ENCODE data around the gene PLAU.
A peak's percentile ranks its signal among the peaks of the same experiment; 100 is the strongest.
"Not testable (repeated sequence)": the region's sequence is repeated elsewhere in the genome, so short reads cannot be mapped to it uniquely, and the experiment has no call there.

PLAU gene

DNA sequence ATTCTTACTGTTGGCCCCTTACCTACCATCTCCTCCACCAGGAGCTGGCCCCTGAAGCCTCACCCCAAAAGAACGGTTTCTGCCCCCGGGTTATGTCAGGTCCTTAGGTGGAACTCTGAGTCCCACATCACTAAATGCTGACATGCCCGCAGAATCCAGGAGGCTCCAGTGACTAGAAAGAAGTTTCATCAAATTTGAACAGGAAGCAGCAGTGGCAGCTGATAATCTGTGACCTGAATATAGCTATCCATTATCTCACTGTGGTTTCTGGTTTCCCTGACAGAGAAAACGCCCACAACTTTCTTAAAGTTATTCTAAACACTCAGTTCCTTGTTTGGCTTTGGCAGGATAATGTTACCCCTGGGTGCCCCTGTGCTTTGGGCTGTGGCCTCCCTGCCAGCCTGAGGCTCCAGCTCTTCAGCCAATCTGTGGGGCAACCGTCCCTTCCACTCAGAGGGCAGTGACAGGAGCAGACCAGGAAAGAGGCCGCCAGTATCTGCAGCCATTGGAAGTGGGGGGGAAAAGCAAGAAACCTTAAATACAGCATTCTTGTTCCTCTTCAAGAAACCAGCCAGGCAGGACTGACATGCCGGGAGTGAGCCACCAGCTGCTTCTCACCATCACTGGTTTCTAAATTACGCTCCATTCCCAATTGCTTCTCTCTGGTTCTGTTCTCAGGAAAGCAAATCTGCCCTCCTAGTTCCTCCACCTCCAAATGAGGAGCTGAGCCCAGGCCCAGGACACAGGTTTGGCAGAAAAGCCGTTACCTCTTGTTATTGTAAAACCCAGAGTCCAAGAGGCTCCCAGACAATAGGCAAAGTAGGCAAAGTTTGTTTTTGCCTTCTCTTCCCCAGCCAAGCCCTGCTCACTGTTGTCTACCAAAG, 45.8 kb downstream of the PLAU start:
- peak; percentile 84 for DNase-seq

DNA sequence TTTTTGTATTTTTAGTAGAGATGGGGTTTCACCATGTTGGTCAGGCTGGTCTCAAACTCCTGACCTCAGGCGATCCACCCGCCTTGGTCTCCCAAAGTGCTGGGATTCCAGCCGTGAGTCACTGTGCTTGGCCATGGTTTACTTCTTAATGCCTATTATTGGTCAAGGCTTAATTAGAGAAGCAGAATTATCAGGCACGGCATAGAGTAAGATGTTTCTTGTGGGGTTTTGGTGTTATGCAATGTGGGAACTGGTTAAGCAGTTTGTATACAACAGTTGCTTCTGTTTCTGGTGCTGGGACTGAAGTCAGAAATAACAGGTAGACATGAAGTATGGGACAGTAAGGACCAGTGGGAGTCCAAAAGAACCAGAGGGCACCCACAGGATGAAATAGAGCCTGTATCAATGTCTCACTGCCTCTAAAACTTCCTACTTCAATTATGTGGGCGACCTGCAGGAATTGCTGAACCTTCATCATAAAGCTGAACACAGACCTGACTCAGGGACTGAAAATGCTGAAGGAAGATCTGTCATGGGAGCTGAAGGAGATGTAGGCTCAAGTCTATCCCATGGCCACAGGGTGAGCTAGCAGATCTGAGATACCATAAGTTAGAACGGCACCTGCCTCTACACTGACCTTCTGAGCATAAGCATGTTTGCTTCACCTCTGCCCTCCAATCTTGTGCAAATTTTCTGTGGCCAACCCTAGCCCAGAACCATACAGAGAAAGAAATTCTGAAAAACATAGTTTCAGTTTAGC, 48.7 kb downstream of the PLAU start:
- DNase-seq = peak; percentile 41

DNA sequence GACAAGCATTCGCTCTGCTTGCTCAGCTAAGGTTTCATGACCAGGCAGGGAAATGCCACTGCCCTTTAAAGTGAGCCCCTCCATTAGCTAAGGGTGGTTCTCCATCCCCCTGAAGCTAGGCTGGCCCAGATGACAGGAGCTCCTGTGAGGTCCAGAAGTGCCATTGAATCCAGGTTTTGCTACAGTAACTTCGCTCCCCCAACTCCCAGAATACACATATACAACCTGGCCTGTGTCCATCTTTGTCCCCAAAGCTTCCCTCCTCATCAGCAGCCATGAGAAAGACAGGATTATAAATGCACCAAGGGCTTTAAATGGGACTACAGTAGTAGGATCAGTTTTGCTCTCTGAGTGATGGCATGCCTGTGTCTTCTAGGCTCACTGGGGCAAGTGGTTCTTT, 51.5 kb downstream of the PLAU start:
- no peak for DNase-seq

DNA sequence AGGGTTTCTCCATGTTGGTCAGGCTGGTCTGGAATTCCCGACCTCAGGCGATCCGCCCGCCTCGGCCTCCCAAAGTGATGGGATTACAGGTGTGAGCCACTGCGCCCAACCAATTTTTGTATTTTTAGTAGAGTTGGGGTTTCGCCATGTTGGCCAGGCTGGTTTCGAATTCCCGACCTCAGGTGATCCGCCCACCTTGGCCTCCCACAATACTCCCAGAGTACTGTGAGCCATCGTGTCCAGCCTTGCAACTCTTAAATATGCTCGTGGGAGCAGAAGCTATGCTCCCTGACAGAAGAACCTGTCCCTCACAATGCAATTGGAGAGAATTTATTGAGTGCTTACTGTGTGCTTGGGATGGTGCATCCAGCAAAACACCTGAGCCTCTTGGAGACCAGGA, 52.6 kb downstream of the PLAU start:
- DNase-seq = not testable (repeated sequence)

DNA sequence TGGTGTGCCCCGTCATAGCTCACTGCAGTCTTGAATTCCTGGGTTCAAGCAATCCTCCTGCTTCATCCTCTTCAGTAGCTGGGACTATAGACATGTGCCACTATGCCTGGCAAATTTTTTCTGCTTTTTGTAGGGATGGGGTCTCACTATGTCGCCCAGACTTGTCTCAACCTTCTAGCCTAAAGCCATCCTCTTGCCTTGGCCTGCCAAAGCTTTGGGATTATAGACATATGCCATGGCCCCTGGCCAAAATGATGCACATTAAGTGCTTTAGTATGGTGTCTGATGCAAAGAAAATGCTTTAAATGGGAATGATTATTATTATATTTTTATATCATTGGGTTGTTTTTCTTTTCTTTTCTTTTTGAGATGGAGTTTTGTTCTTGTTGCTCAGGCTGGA, 53.8 kb downstream of the PLAU start:
- no peak for DNase-seq

DNA sequence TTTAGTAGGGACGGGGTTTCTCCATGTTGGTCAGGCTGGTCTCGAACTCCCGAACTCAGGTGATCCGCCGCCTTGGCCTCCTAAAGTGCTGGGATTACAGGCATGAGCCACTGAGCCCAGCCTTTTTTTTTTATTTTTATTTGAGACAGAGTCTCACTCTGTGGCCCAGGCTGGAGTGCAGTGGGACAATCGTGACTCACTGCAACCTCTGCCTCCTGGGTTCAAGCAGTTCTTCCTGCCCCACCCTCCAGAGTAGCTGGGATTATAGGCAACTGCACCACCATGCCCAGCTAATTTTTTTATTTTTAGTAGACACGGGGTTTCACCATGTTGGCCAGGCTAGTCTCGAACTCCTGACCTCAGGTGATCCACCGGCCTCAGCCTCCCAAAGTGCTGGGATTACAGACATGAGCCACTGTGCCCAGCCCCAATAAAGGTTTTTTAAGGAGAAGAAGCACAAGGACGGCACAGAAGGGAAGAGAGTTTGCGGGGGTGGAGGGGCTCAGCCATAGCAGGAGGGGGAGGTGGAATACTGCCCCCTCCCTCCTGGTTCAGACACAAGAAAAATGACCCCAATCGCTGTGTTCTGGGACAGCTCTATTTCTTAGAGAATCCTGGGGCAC, 54.4 kb downstream of the PLAU start:
- DNase-seq = not testable (repeated sequence)

DNA sequence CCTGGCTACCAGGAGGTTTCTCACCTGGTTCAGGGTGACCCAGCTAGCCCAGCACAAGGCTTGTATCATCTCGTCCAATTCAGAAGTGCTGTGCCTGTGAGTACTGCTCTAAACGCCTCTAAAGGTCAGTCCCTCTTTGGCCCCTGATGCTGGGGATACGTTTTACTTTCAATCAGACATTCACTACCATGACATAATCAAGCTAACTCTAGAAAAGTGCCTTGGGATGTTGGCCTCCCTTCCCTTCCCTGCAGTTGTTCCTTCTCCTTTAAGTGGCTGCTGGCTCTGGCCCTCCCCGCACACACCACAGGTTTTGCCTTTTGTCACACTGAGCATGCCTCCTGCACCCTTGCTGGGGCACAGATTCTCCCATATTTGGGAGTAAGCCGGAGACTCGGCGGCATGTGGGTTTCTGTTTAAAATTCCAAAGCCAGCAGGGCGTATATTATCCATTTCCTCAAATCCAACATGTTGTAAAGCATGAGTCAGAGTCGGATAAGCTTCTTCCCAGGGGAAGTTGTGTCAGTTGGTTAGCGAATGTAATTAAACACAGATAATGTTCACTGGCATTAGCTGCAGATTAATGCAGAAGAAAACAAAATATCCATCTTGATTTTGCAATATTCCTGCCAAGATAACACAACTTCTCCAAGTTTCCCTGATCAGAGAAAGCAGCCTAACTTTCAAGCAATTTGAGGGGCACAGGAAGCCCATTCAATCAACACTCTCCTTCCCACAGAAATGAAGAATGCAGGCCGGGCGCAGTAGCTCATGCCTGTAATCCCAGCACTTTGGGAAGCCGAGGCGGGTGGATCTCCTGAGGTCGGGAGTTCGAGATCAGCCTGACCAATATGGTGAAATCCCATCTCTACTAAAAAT, 55.2 kb downstream of the PLAU start:
- peak; percentile 63 for DNase-seq

DNA sequence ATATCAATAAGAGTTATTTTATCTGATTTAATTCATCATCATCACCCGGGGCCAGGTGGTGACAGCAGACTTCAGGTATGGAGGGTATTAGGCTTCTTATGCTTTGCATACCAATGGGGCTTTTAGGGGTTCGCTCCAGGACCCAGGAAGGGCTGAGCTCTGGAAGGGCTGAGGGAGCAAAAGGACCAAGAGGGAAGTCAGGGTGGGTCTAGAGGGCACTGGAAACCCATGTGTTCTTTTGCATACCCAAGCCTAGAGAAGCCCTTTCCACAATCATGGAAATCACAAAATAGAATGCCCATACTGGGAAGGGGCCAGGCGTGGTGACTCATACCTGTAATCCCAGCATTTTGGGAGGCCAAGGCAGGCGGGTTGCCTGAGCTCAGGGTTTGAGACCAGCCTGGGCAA, 56.1 kb downstream of the PLAU start:
- DNase-seq = no peak

Data from suppressor macrophage treated with lipopolysaccharide for 4 hours (primary cell).